SK-N-SH (cell line): Measurements from ENCODE around the gene NUDT1. TPM values are rescaled to one million over a fixed set of nuclear protein-coding genes. Genes with fewer than 3 reads are reported as not detected.

Experiments used
- CTCF ChIA-PET: fragments of 300-600, 350-600 bp; formaldehyde crosslinking; extraction: SDS; loops from one replicate; lab custom pipeline; 2021; lab: Yijun Ruan, JAX
- POLR2A ChIA-PET: fragments of 350-600 bp; sonication (Branson Sonifier 250); formaldehyde crosslinking; extraction: SDS; loops from one replicate; lab custom pipeline; 2020; ENCODE audit warnings: antibody characterized with exemption, inconsistent platforms; lab: Yijun Ruan, JAX
- DNase-seq: peaks from one replicate; pipeline ENCODE4 v3.0.0; 2012
- H2AFZ ChIP-seq: fragments of 200-600 bp; sonication (generic); 2 replicates; pipeline ENCODE4 v1.8.1; 2016; ENCODE audit warnings: antibody characterized with exemption, mild to moderate bottlenecking, low read depth
- H3F3A ChIP-seq: fragments of 200-600 bp; sonication (generic); replicated peaks from 2 replicates; pipeline ENCODE3; 2016; ENCODE audit warnings: antibody characterized with exemption, mild to moderate bottlenecking; ENCODE audit not compliant: insufficient read depth
- H3K27ac ChIP-seq, 2 experiments: fragments of 200-500 bp in 1 of 2; fragments of 200-600 bp in 1 of 2; sonication (Bioruptor generic) in 1 of 2; sonication (generic), shearing (Covaris generic) in 1 of 2; 2 replicates each; pipeline versions ENCODE4 v1.5.1 to v1.6.1; 2014 to 2016; ENCODE audit warnings: low read depth in 2 of 2, inconsistent platforms in 1 of 2, low read length in 1 of 2, mild to moderate bottlenecking in 1 of 2, mixed read lengths in 1 of 2
- H3K27me3 ChIP-seq: fragments of 200-600 bp; sonication (generic), shearing (Covaris generic); 2 replicates; pipeline ENCODE4 v1.6.1; 2016; ENCODE audit warnings: mixed run types; ENCODE audit not compliant: insufficient read depth
- H3K36me3 ChIP-seq, 2 experiments: fragments of 200-500 bp in 1 of 2; fragments of 200-600 bp in 1 of 2; sonication (Bioruptor generic) in 1 of 2; sonication (generic) in 1 of 2; replicated peaks in 1 of 2; 2 replicates each; pipeline versions ENCODE3 to v1.5.1; 2014 to 2016; ENCODE audit warnings: low read length in 1 of 2, mild to moderate bottlenecking in 1 of 2; ENCODE audit not compliant: insufficient read depth in 2 of 2, control insufficient read depth in 1 of 2
- H3K4me1 ChIP-seq, 2 experiments: fragments of 200-500 bp in 1 of 2; fragments of 200-600 bp in 1 of 2; sonication (Bioruptor generic) in 1 of 2; sonication (generic), shearing (Covaris generic) in 1 of 2; 2 replicates each; pipeline versions ENCODE4 v1.5.1 to v1.6.1; 2014 to 2016; ENCODE audit warnings: low read depth in 1 of 2, low read length in 1 of 2, mixed run types in 1 of 2; ENCODE audit not compliant: insufficient read depth in 2 of 2, control insufficient read depth in 1 of 2
- H3K4me2 ChIP-seq: fragments of 200-600 bp; sonication (generic), shearing (Covaris generic); 2 replicates; pipeline ENCODE4 v1.6.1; 2017; ENCODE audit warnings: mixed run types
- H3K4me3 ChIP-seq, 2 experiments: fragments of 200-500 bp in 1 of 2; fragments of 200-600 bp in 1 of 2; sonication (Bioruptor generic) in 1 of 2; sonication (generic), shearing (Covaris generic) in 1 of 2; 2 replicates each; pipeline versions ENCODE4 v1.5.1 to v1.8.1; 2014 to 2016; ENCODE audit warnings: low read depth in 2 of 2, inconsistent platforms in 1 of 2, low read length in 1 of 2, mild to moderate bottlenecking in 1 of 2, mixed read lengths in 1 of 2, moderate library complexity in 1 of 2
- H3K79me2 ChIP-seq: fragments of 200-600 bp; sonication (generic); 2 replicates; pipeline ENCODE4 v1.8.1; 2017; ENCODE audit warnings: mild to moderate bottlenecking; ENCODE audit not compliant: insufficient read depth
- H3K9ac ChIP-seq: fragments of 200-600 bp; sonication (generic); 2 replicates; pipeline ENCODE4 v1.6.1; 2017; ENCODE audit warnings: mixed run types
- H3K9me2 ChIP-seq: fragments of 200-600 bp; sonication (generic); 2 replicates; pipeline ENCODE4 v1.6.1; 2017; ENCODE audit warnings: mixed run types
- H3K9me3 ChIP-seq: fragments of 200-600 bp; sonication (generic); 2 replicates; pipeline ENCODE4 v1.6.1; 2017; ENCODE audit warnings: mixed run types, mild to moderate bottlenecking, moderate library complexity
- H4K20me1 ChIP-seq: fragments of 200-600 bp; sonication (generic); 2 replicates; pipeline ENCODE4 v1.6.1; 2017; ENCODE audit warnings: mild to moderate bottlenecking, mixed run types; ENCODE audit not compliant: insufficient read depth
- ELF1 ChIP-seq: IDR thresholded peaks from 2 replicates; pipeline ENCODE4 v1.4.0; 2012
- EP300 ChIP-seq, 2 experiments: IDR thresholded peaks; 2 replicates each; pipeline versions ENCODE4 v1.4.0 to v1.6.1; 2012; ENCODE audit warnings: borderline replicate concordance in 1 of 2, low read depth in 1 of 2, low read length in 1 of 2
- EZH2phosphoT487 ChIP-seq: fragments of 200-600 bp; sonication (generic); IDR thresholded peaks from 2 replicates; pipeline ENCODE4 v1.6.1; 2017; ENCODE audit warnings: low read depth, mixed run types, mild to moderate bottlenecking, antibody characterized with exemption, moderate library complexity, borderline replicate concordance
- GABPA ChIP-seq: IDR thresholded peaks from 2 replicates; pipeline ENCODE4 v1.4.0; 2012; ENCODE audit warnings: low read depth, mild to moderate bottlenecking
- IRF3 ChIP-seq: fragments of 150-350 bp; IDR thresholded peaks from 2 replicates; pipeline ENCODE4 v1.6.1; 2016; ENCODE audit warnings: mild to moderate bottlenecking, low read depth, low read length
- JUND ChIP-seq: IDR thresholded peaks from 2 replicates; pipeline ENCODE4 v1.4.0; 2012
- MAX ChIP-seq: IDR thresholded peaks from 2 replicates; pipeline ENCODE4 v1.4.0; 2012; ENCODE audit warnings: low read depth
- MEF2A ChIP-seq: IDR thresholded peaks from 2 replicates; pipeline ENCODE4 v1.4.0; 2012; ENCODE audit warnings: low read depth, borderline replicate concordance
- NFIC ChIP-seq: IDR thresholded peaks from 2 replicates; pipeline ENCODE4 v1.4.0; 2012; ENCODE audit warnings: borderline replicate concordance
- NRF1 ChIP-seq: IDR thresholded peaks from 2 replicates; pipeline ENCODE4 v1.6.1; 2012; ENCODE audit warnings: low read depth, mild to moderate bottlenecking, low read length
- PBX3 ChIP-seq: IDR thresholded peaks from 2 replicates; pipeline ENCODE4; 2012
- POLR2AphosphoS5 ChIP-seq: IDR thresholded peaks from 2 replicates; pipeline ENCODE4 v1.6.1; 2012; ENCODE audit warnings: low read depth, low read length
- REST ChIP-seq: IDR thresholded peaks from 2 replicates; pipeline ENCODE4 v1.6.1; 2012; ENCODE audit warnings: mild to moderate bottlenecking, low read depth, low read length, moderate library complexity
- RFX5 ChIP-seq: IDR thresholded peaks from 2 replicates; pipeline ENCODE4 v1.6.1; 2012; ENCODE audit warnings: mild to moderate bottlenecking, improper control_type of control experiment, low read length
- SMC3 ChIP-seq: IDR thresholded peaks from 2 replicates; pipeline ENCODE4 v1.6.1; 2012; ENCODE audit warnings: low read depth, low read length, improper control_type of control experiment
- USF2 ChIP-seq: fragments of 150-350 bp; IDR thresholded peaks from 2 replicates; pipeline ENCODE4 v1.6.1; 2017; ENCODE audit warnings: antibody characterized with exemption, low read length, low read depth, borderline replicate concordance
- ZBTB33 ChIP-seq: IDR thresholded peaks from 2 replicates; pipeline ENCODE4 v1.4.0; 2012; ENCODE audit warnings: low read depth, borderline replicate concordance
- WGBS: methylation state at CpG from one replicate; pipeline ENCODE4 v1.1.6; 2017; ENCODE audit warnings: low lambda C conversion rate; 5-methylcytosine and 5-hydroxymethylcytosine counted together
- polyA plus RNA-seq, 3 experiments: library from polyadenylated mRNA; depleted of rRNA; stranded (reverse); fragments of >200 nt; gene quantifications; 2 replicates each; pipeline ENCODE4 v1.2.3, GENCODE V29; 2012

Gene NUDT1
- polyA plus RNA-seq, 1 of the 3 experiments (the other 2 are of a cell fraction) = 98.1 TPM

GRCh38 chr7:2289111-2289586 is 47.1 kb downstream of the NUDT1 start:
- CTCF ChIA-PET = no interaction called here
- 97% methylated on average over 20 of the region's 20 CpGs for WGBS
- H3K9ac ChIP-seq = no peak overlapping the region

More at GRCh38 chr7:2289111-2289586, 47.1 kb downstream of the NUDT1 start:
- no peaks in the 10 kb centered on the region for H3K36me3 ChIP-seq
- TF ChIP-seq USF2 (no peak), REST (no peak), EP300 (IDR thresholded peaks at IDR 0.05; ENCODE audit: borderline replicate concordance in 1 of 2, low read depth in 1 of 2, low read length in 1 of 2) (no peak), SMC3 (no peak), PBX3 (no peak), NFIC (no peak), POLR2AphosphoS5 (no peak), IRF3 (no peak), EZH2phosphoT487 (no peak), MAX (no peak), RFX5 (no peak), JUND (no peak), MEF2A (no peak), GABPA (no peak), ZBTB33 (no peak), ELF1 (no peak), NRF1 (no peak)
- TF ChIP-seq, all 33 proteins: peak for 0
- no peaks in the 10 kb centered on the region for H3F3A ChIP-seq
- no peak for DNase-seq
- no peak overlapping the region for H3K27ac ChIP-seq
- H3K79me2 ChIP-seq = peaks cover 3% of the 10 kb centered on the region; the same call in 1 of the 2 replicates
- H3K4me2 ChIP-seq = no peak overlapping the region
- H4K20me1 ChIP-seq = no peaks in the 10 kb centered on the region
- POLR2A ChIA-PET = no interaction called here
- no peaks in the 10 kb centered on the region for H3K4me1 ChIP-seq
- H3K27me3 ChIP-seq = no peaks in the 10 kb centered on the region
- H3K9me2 ChIP-seq = no peaks in the 10 kb centered on the region
- H3K4me3 ChIP-seq = no peak overlapping the region
- H3K9me3 ChIP-seq = no peaks in the 10 kb centered on the region
- no peak overlapping the region for H2AFZ ChIP-seq
